Measurements from ENCODE around the gene PCBP4.

DNA sequence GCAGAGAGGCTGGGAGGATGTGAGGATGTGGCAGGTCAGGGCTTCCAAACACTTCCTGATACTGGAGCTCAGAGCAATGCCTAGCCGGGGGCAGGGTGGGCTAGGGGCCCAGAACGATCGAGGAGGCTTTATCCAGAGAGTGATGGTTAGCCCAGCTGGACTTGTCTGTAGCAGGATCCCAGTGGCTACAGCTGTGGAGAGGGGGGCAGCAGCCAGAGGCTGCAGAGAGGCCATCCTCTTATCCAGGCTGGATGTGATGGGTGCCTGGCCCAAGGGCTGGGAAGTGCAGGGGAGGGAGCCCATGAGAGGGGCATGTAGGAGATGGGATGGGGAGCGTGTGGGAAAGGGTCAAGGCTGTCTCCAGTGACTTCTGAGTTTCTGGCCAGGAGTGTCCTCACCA, 20.5 kb downstream of the PCBP4 start:
- TF ChIP-seq EZH2phosphoT487 (IDR thresholded peaks at IDR 0.05; ENCODE audit: insufficient read depth, low read depth) (no peak), EZH2 (IDR thresholded peaks at IDR 0.05; ENCODE audit: insufficient read depth, poor library complexity, severe bottlenecking) (no peak)

Measured in GM23248 (cell line).